ENCODE measurements around the gene U2SURP. TPM values are rescaled to one million over a fixed set of nuclear protein-coding genes. Genes with fewer than 3 reads are reported as not detected.

The U2SURP gene
- total RNA-seq, 1 donor from 2014 or later: 75.8 TPM

DNA sequence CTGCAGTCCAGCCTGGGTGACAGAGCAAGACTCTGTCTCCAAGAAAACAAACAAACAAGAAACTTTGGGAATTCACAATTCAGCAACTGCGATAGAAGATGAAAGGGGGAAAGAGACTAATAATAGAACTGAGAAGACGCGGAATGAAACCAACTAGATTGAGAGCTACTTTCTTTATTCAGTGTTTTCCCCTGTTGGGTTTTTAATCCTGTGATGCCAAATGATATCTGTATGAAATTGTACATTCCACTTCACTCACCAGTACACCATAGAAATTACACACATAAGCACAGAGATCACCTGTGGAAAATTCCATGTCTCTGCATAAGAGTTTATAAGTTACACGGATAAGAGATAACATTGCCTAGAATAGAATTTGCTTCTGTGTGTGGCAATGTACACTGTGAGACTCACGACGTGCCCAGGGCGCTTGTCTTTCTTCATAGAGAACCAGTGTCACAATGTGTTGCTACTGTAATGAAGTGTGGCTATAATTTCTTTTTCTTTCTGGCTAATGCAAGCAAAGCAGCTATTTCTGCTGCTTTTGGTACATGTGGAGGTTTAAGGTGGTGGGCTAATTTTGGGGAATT is 100.5 kb downstream of the U2SURP start:
- H3K4me3 ChIP-seq: no peak overlapping the region
- TF ChIP-seq, protein P1, sequence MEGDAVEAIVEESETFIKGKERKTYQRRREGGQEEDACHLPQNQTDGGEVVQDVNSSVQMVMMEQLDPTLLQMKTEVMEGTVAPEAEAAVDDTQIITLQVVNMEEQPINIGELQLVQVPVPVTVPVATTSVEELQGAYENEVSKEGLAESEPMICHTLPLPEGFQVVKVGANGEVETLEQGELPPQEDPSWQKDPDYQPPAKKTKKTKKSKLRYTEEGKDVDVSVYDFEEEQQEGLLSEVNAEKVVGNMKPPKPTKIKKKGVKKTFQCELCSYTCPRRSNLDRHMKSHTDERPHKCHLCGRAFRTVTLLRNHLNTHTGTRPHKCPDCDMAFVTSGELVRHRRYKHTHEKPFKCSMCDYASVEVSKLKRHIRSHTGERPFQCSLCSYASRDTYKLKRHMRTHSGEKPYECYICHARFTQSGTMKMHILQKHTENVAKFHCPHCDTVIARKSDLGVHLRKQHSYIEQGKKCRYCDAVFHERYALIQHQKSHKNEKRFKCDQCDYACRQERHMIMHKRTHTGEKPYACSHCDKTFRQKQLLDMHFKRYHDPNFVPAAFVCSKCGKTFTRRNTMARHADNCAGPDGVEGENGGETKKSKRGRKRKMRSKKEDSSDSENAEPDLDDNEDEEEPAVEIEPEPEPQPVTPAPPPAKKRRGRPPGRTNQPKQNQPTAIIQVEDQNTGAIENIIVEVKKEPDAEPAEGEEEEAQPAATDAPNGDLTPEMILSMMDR (IDR thresholded peaks at IDR 0.05): no peak
- intact Hi-C loops (cut with DNase I): no loop called here
- H3K4me1 ChIP-seq: no peaks in the 10 kb centered on the region
- H3K27me3 ChIP-seq: no peaks in the 10 kb centered on the region
- H3K27ac ChIP-seq: no peak overlapping the region
- ATAC-seq (no peak), DNase-seq (no peak)
- peaks cover 9% of the 10 kb centered on the region for H3K9me3 ChIP-seq
- H3K36me3 ChIP-seq: no peaks in the 10 kb centered on the region

- no peak for ATAC-seq
- H3K27ac ChIP-seq: no peak overlapping the region
- intact Hi-C loops (cut with DNase I): no loop called here
- no peaks in the 10 kb centered on the region for H3K4me1 ChIP-seq
- H3K4me3 ChIP-seq: no peak overlapping the region
- TF ChIP-seq, protein P1 (IDR thresholded peaks at IDR 0.05): no peak
- DNase-seq: no peak
- H3K27me3 ChIP-seq: no peaks in the 10 kb centered on the region
- peaks cover 9% of the 10 kb centered on the region for H3K9me3 ChIP-seq
- no peaks in the 10 kb centered on the region for H3K36me3 ChIP-seq
These were observed 102.3 kb downstream of the U2SURP start for GRCh38 chr3:143103652-143104051.

GRCh38 chr3:143105170-143105569 is 103.8 kb downstream of the U2SURP start:
- peaks cover 9% of the 10 kb centered on the region for H3K9me3 ChIP-seq
- no peak for ATAC-seq

DNA sequence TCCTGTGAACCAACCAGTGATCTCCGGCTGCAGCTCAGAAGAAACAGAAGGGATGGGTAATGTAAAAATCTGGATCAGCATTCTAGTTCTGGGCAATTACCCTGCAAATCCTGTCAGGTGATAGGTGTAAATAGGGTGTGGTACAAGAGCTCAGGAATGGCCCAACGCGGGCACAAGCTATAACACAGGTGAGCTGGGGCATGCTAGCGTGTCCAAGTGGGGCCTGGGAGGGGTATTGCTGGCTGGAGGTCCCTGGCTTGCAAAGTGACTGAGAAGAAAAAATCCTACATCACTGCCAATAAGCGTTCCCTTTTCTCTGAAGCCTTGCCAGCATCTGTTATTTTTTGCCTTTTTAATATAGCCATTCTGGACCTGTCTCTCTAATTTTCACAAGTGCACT is 108.5 kb downstream of the U2SURP start:
- peaks cover 9% of the 10 kb centered on the region for H3K9me3 ChIP-seq
- H3K4me1 ChIP-seq: no peaks in the 10 kb centered on the region
- ATAC-seq (no peak), DNase-seq (no peak)
- H3K27me3 ChIP-seq: no peaks in the 10 kb centered on the region
- no peaks in the 10 kb centered on the region for H3K36me3 ChIP-seq
- H3K4me3 ChIP-seq: no peak overlapping the region
- TF ChIP-seq, protein P1 (IDR thresholded peaks at IDR 0.05): no peak
- H3K27ac ChIP-seq: no peak overlapping the region
- intact Hi-C loops (cut with DNase I): no loop called here

More at GRCh38 chr3:143105170-143105569, 103.8 kb downstream of the U2SURP start:
- no peak for DNase-seq
- Histone ChIP-seq H3K4me3 (no peak overlapping the region), H3K27me3 (no peaks in the 10 kb centered on the region), H3K36me3 (no peaks in the 10 kb centered on the region), H3K4me1 (no peaks in the 10 kb centered on the region), H3K27ac (no peak overlapping the region)
- TF ChIP-seq, protein P1 (IDR thresholded peaks at IDR 0.05): no peak
- intact Hi-C loops (cut with DNase I): no loop called here

Other genes with a start within 250 kb of the U2SURP start
- gene PCOLCE2, start 112.5 kb upstream of the U2SURP start, total RNA-seq: 23.3 TPM
- not detected for gene PAQR9, start 37.9 kb upstream of the U2SURP start, total RNA-seq
- 8.2 TPM for gene CHST2, start 118.2 kb downstream of the U2SURP start, total RNA-seq

All from upper lobe of right lung (tissue), 1 donor.